Epithelial cell of esophagus (primary cell): Measurements from ENCODE around the gene ZNF558.
A peak's percentile ranks its signal among the peaks of the same experiment; 100 is the strongest.

Experiments used
- DNase-seq: peaks from one replicate; pipeline ENCODE4 v3.0.0; 2010; ENCODE audit warnings: low read depth
- H3K4me3 ChIP-seq: 2 replicates; pipeline ENCODE4 v1.5.1; 2011; ENCODE audit warnings: mild to moderate bottlenecking, low read length, control low read depth
- TF ChIP-seq, protein P1 (sequence below): IDR thresholded peaks from 2 replicates; pipeline ENCODE4 v1.5.1; 2011; ENCODE audit warnings: low read depth, mild to moderate bottlenecking, low read length, control low read depth, inconsistent platforms; ENCODE audit not compliant: insufficient read depth; ENCODE audit errors: missing control alignments

The ZNF558 gene

DNA sequence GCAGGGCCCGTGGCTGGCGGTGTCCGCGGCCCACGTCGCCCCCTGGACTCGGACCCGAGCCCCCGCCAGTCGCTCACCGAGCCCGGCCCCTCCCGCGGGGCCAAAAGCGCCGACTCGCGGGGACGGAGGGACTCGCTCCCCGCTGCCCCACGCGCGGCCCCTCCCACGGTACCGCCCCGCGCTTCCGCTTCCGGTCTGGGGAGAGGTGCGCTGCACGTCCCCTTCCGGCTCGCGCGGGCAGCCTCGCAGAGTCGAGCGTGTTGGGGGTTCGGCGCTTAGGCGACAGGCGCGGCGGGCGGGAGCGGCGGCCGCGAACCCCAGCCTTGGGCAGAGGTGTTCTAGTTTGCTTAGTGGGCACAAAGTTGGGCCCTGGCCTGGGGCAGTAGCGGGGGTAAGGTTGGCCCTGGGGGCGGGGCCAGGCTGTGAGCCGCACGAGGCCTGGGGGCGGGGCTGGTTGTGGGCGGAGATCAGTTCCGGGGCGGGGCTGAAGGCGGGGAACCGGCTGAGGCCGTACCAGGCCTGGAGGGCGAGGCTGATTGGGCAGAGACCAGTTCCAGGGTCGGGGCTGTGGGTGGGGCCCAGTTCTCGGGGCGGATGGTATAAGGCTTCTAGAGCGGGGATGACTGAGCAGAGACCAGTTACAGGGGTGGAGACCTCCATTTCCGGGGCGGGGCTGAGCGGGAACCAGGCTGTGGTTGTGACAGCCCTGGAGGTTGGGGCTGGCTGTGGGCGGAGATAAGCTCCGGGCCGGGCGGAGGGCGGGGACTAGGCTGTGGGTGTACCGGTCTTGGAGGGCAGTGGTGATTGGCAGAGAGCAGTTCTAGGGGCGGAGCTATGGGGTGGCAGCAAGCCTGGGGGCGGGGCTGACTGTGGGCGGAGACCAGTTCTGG lies at the start of gene ZNF558, which contains the start of gene MBD3L1:
TSS of gene ZNF558 (minus strand) at position 173 of the 890 bp plus-strand sequence. CDS start 9,645 bp downstream, outside the sequence.
TSS of gene MBD3L1 (plus strand) at position 246 of the 890 bp plus-strand sequence. CDS start 10,302 bp downstream, outside the sequence.
- H3K4me3 ChIP-seq: peak within 1 kb of the TSS; percentile 77
- DNase-seq: peak; percentile 97
- TF ChIP-seq, protein P1, sequence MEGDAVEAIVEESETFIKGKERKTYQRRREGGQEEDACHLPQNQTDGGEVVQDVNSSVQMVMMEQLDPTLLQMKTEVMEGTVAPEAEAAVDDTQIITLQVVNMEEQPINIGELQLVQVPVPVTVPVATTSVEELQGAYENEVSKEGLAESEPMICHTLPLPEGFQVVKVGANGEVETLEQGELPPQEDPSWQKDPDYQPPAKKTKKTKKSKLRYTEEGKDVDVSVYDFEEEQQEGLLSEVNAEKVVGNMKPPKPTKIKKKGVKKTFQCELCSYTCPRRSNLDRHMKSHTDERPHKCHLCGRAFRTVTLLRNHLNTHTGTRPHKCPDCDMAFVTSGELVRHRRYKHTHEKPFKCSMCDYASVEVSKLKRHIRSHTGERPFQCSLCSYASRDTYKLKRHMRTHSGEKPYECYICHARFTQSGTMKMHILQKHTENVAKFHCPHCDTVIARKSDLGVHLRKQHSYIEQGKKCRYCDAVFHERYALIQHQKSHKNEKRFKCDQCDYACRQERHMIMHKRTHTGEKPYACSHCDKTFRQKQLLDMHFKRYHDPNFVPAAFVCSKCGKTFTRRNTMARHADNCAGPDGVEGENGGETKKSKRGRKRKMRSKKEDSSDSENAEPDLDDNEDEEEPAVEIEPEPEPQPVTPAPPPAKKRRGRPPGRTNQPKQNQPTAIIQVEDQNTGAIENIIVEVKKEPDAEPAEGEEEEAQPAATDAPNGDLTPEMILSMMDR: no peak

DNA sequence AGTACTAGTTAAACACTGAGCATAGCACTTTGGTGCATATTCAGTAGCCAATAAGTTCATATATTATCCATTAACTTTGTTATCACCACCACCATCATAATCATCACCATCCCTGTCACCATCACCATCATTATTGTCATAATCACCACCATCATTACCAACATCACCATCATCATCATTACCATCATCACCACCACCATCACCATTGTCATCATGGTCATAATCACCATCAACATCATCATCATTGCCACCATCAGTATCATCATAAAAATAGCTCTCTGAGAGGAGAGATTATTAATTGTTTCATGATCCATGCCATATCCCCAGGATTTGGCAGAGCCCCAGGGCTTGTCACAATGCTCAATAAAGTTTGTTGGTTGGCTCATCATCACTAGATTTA lies 49.4 kb upstream of the ZNF558 start:
- TF ChIP-seq, protein P1: no peak
- no peak for DNase-seq

DNA sequence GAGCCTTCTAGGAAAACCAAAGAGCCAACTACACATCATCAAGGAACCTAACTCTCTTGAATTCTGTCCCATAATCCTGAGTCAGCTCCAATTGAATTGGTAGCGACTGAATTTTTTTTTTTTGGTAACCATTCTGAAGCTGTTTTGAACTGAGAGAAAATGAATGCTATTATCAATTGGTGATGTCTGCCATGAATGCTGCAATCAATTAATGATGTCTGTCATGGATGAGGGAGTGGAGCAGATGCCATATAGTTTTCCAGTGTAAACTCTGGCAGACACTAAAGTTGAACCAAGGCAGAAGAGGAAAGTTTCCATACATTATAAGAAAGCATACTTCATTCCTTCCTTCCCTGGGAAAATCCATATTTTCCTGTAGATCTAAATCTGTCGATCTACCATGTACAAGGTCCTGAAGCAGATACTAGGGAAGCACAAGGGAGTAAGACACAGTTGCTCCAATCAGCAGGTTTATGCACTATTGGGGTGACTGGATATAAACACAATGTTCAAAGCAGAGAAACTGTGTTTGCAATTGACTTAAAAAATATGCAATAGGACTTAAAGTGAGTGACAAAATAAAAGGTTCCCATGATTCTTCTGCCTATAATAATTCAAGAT lies 48.9 kb upstream of the ZNF558 start:
- H3K4me3 ChIP-seq: no peak overlapping the region
- TF ChIP-seq, protein P1: no peak
- DNase-seq: no peak

More for the DNA sequence above, 49.4 kb upstream of the ZNF558 start:
- no peak overlapping the region for H3K4me3 ChIP-seq

DNA sequence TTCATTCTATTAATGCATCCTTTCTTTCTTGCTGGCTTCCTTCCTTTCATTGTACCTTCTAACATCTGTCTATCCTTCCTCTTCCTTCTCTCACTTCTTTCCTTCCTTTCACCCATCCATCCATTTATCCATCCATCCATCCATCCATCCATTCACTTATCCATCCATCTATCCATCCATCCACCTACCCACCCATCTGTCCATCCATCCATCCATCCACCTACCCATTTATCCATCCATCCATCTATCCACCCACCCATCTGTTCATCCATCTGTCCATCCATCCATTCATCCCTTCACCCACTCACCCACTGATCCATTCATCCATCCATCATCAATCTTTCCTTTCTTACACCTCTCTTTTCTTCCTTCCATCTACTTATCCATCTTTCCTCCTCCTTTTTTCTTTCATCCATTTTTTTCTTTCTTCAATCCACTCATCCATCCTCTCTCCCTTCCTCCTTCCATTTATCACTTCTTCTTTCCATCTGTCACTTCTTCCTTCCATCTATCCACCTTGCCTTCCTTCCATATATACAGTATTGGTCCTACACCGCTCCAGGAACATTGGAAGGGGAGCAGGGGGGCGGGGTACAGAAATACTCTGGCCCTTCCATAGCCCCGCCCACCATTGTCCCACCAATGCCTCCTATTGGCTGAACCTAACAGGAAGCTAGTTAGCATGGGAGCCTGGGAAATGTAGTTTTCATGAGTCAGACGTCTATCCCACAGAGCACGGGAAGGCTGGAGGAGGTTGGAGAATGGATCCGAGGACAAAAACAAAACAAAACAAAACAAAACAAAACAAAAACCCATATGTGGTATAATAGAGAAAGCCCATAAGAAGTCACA lies 46.0 kb upstream of the ZNF558 start:
- TF ChIP-seq, protein P1: no peak
- DNase-seq: no peak
- no peak overlapping the region for H3K4me3 ChIP-seq

DNA sequence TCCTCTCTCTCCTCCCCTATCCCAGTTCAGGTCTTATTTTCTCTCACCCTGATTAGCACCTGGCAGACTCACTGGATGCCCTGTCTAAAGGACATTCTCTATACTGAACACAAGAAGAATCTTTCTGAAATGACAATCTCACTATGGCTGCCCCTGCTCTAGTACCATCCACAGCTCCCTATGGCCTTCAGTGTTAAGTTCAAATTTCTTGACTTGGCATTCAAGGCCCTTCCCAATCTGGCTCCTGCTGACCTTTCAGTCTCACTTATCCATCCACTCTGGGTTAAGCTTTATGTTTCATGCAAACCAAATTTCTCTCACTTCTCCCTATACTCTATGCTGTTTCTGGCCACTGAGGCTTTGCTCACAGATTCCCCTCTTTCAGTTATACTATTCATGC lies 34.2 kb upstream of the ZNF558 start:
- TF ChIP-seq, protein P1: no peak
- H3K4me3 ChIP-seq: no peak overlapping the region
- DNase-seq: no peak

DNA sequence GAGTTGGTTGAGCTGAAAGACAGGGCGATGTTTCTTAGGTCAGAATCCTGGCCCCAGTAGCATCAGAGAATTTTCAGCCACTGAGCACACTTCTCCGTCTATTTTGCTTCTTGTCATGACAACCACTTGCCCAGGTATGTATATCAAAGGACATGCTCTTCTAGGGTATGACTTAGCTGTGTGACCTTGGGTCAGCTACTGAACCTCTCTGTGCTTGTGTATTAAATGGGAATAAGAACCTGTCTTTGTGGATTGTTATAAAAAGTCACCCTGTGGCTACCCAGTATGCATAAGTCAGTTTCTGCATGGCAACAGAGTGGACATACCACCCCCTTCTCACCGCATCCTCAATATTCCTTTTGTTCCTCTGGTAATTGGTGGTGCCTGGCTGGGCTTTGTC lies 26.2 kb upstream of the ZNF558 start:
- H3K4me3 ChIP-seq: no peak overlapping the region
- TF ChIP-seq, protein P1: no peak
- no peak for DNase-seq
